GM21529 (cell line): ENCODE results near the gene RASSF3.
"Not testable (repeated sequence)": the region's sequence is repeated elsewhere in the genome, so short reads cannot be mapped to it uniquely, and the experiment has no call there.

Experiments used
- ATAC-seq: cut with Tn5 transposase; IDR thresholded peaks from one replicate; pipeline ENCODE4 v1.9.1; 2021; ENCODE audit not compliant: unreplicated experiment

The RASSF3 gene, protein sequence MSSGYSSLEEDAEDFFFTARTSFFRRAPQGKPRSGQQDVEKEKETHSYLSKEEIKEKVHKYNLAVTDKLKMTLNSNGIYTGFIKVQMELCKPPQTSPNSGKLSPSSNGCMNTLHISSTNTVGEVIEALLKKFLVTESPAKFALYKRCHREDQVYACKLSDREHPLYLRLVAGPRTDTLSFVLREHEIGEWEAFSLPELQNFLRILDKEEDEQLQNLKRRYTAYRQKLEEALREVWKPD

DNA sequence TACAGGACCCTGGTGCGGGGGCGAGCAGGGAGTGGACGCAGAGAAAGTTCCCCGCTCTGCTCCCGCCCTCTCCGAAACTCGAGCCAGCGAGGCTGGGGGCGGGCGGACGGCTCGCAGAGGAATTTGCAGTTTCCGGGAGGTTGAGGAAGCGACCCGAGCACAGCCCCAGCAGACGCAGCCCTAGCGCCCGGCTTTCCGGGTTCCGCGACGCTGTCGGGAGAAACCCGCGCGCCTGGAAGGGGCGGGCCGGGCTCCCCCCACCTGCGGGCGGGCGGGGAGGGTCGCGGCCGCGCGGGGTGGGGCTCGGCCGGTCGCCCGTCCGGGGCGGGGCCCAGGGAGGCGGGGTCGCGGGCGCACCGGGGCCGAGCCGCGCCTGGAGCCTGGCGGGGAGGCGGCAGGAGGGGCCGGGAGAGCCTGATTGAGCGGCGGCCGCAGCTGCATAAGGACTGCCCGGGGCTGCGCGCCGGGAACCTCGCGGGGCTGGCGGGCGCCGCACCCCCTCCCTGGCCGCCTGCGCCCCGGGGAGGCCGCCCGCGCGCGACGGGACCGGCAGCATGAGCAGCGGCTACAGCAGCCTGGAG is at the start of gene RASSF3:
Gene RASSF3, plus strand, starts transcription at position 417 of the 581 bp plus-strand sequence. Its CDS starts 138 bp downstream, at position 555.
- peak; percentile 55 for ATAC-seq

DNA sequence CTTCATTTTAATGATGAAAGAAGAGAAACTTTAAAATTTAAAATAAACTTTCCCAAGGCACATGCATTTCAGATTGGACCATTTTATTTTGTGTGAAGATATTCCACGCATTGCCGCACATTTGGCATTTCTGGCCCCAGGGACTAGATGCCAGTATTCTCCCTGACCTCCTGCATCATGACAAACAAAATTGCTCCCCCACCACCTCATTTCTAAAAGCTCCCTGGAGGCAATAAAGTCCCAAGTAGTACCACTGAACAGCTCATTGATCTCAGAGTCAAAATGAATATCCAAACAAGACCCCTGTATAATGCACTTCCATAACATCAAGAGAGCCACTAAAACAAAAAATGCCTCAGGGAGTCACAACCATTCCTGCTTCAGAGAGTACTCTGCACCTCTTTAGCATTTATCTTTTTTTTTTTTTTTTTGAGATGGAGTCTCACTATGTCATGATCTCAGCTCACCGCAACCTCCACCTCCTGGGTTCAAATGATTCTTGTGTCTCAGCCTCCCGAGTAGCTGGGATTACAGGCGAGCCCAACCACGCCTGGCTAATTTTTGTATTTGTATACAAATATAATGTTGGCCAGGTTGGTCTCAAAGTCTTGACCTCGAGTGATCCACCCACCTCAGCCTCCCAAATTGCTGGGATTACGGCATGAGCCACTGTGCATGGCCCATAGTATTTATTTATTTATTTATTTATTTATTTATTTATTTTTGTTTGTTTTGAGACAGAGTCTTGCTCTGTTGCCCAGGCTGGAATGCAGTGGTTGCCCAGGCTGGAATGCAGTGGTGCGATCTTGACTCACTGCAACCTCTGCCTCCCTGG is 48.8 kb upstream of the RASSF3 start:
- no peak for ATAC-seq

DNA sequence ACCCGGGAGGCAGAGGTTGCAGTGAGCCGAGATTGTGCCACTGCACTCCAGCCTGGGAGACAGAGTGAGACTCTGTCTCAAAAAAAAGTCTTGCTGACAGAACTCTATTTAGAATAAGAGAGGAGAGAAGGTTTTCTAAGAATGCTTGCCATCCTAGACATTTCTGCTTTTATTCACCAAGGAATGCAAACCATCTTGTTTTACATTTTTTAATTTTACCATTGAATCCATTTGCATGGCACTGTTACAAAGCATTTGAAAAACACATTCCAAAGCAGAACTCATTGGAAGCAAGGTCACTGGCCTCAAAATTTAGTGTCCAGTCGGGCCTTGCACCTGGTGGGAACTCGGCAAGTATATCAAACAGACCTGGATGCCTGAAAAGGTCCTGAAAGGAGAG is 44.2 kb upstream of the RASSF3 start:
- no peak for ATAC-seq

DNA sequence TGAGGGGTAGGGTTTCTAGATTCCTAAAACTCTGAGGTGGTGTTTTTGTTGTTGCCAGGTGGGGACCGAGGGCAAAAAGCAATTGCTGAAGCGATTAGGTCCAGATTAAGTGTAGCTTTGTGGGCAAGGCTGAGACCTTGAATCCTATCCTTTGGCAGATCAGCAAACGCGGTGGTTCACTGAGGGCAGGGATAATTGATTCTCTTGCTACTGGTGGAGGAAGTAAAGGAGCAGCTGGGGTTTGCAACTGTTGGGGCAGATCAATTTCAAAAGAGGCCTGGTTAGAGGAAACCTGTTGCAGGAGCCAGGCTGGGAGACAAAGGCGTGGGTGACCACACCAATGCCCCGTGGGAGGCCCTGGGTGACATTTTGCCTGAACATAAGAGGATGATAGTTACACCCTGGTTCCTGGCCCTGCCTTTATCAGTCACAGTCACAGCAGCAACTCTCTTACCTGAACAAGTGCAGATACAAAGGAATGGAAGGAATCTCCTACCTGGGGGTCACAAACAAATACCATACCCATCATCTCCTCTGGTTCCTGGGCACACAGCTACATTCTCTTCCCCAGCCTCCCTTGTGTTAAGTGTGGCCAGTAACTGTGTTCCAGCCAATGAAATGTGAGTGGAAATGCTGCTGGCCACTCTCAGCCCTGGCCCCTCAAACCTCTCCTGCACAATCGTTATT is 43.3 kb upstream of the RASSF3 start:
- ATAC-seq, result no peak

DNA sequence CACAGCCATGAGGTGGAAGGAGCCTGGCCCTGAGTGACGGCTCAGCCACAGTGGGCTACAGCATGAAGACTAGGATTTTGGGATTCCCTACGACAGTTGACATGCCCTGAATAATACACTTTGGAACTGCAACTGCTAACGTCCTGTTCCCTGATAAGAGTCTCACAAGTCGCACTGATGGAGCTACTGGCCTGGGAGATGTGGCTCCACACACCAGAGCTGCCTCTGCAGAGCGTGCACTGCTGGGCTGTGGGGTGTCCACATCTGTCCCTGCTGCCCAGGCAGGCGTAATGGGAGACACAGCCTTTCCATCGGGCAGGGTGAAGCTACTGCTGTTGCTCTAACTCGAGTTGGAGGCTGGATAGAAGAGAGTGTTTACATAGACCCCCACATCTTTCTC is 42.7 kb upstream of the RASSF3 start:
- no peak for ATAC-seq

DNA sequence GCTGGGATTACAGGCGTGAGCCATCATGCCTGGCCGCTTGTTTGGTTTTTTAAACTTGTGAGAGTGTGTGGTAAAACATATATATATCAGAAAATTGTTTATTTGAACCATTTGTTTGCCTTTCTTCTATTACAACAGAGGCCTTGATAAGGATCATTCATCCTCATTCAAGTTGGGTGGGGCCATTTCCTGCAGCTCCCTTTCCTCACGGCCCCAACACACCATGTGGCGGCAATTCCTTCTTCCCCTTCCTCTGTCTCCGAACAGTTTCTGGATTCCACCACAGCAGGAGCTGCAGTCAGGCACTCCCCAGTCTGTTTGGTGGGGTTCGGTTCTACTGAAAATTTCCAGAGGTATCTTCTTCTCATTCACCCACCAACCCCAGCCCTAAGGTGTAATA is 42.0 kb upstream of the RASSF3 start:
- ATAC-seq, result no peak

DNA sequence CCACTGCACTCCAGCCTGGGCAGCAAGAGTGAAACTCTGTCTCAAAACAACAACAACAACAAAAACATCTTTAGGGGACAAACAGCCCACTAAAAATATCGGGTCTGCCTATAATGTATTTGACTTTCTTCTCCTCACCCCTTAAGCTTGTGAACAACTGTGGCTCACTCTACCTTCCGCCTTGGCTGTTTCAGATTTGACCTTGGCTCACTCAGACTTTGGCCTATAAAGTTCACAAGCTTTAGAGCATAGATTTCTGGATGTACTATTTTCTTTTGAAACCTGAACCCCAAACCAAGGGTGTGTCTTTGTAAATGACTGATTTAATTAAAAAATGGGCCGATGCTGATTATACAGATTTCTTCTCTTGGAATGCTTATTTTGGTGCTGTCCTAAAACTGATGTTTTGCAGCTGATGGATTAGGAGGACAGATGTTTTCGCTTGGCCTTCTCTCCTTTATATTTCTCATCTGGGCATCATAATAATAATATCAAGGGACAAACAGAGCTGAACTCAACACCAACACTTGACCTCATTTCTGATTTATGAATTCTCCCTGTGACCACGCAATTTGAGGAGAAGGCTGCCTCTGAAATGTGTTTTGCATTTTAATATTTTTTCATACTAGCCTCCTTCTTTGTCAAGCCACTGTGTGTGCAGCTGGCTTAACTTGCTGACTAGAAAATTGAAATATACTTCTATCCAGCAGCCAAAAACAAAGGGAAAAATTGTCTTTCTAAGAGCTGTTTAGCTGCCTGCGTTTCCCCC is 40.2 kb upstream of the RASSF3 start:
- no peak for ATAC-seq

DNA sequence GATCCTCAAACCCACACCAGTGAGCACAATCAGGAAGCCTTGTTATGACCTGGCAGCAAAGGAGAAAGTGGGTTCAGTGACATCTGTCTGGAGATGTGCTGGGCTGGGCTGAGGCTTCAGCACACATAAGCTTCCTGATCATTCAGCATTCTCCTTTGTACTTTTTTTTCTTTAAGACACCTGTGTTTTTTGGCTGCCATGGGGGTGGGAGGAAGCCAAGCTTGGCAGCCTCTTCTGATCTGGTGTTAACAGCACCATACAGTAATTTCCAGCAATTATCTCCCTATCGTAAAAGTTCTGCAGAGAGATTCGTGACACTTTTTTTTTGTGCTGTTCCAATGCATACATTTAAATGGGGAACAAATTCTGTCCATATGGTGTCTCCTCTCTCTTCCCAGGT is 38.9 kb upstream of the RASSF3 start:
- ATAC-seq, result no peak

DNA sequence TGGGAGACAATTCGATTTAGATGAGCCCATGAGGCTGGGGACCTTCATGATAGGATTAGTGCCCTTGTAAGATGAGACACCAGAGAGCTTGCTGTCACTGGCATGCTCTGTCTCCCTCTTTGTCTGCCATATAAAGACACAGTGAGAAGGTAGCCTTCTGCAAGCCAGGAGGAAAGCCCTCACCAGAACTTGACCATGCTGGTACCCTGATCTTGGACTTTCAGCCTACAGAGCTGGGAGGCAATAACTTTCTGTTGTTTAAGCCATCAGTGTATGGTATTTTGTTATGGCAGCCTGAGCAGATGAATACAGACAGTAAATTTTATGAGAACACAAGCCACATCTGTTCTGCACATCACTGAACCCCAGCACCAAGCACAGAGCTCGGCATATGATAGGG is 38.1 kb upstream of the RASSF3 start:
- no peak for ATAC-seq

DNA sequence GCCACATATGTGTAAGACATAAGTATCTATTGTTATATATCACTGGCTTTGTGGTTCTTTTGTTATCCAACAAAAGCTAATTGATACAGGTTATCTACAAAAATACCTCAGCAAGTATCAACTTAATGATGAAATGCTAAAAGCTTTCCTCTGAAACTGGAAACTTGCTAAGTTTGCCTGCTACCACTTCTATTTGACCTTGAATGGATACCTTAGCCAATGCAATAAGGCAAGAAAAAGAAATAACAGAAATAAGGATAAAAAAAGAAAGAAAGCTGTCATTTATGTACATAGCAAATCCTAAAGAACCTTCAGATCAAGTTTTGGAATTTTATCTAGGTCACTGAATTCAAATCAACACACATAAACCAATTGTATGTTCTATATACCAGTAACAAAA is 35.5 kb upstream of the RASSF3 start:
- no peak for ATAC-seq

DNA sequence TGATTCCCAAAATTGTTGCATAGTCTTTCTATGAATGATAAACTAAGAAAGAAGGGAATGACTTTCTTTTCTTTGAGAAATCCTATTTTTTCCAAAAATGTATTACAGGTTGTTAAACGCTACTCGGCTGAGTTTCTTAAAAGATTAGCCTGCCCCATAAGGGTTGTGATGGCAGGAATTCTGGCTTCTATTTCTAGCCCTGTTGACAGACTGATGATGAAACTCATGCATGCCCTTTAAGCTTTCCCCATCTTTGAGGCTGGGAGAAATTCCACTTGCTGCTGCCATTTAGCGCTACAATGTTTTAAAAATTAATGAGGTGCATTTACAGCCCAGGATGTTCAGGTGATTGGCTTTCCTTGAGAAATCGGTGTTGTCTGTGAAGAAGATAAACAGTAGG is 33.2 kb upstream of the RASSF3 start:
- no peak for ATAC-seq

DNA sequence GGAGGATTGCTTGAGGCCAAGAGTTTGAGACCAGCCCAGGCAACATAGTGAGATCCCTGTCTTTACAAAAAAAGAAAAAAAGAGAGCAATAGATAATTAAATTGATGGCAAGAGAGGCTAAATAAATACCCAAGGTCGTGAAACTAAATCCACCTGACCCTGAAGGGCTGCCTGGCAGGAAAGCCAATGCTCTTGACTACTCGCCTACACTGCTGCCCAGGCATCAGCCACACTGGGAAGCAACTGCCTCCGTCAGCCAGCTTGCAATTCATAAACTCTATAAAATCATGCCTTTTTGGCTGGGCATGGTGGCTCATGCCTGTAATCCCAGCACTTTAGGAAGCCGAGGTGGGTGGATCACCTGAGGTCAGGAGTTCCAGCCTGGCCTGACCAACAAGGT is 31.7 kb upstream of the RASSF3 start:
- no peak for ATAC-seq

DNA sequence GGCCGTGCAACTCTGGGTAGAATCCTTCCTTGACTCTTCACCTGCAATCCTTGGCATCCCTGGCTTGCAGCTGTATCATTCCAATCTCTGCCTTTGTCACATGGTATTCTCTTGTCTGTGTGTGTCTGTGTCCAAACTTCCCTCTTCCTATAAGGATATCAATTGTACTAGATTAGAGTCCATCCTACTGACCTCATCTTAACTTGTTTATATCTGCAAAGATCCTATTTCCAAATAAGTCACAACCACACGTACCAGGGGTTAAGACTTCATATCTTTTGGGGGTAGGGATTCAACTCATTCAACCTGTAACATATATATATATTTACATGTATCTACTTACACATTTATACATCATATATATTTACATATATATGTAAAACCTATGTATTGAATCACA is 29.6 kb upstream of the RASSF3 start:
- ATAC-seq, result no peak

DNA sequence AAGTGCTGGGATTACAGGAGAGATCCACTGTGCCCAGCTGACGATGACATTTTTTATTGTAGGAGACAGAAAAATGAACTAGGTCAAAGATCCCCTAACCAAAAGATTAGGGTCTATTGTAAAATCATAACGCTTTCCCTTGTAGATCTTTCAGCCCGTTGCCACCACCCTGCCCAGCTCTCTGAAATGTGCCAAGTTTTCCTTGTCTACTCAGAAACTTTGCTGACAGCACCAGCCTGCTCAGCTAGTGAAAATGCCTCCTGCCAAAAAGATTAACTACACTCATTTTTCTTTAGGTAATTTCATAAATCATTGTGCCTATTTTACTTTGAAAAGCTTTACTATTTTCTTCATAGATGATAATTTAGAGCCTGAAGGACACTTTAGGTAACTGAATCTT is 28.2 kb upstream of the RASSF3 start:
- no peak for ATAC-seq

DNA sequence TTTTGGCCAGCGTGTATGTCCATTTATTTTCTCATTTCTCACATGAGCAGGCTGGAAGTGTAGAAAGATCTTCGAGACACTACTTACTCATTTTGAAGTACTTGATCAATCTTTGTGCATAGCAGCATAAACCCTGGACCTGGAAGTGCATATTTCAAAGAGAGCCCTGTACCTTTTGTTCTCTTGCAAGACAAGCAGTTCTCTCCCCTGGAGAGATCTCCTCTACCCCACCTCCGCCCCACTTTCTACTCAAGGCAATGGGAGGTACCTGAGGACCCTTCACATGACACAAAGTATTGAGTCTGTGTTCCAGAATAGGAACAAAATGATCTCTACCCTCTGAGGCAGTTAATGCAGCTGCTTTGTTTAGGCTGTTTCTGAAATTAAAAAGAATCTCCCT is 27.4 kb upstream of the RASSF3 start:
- no peak for ATAC-seq

DNA sequence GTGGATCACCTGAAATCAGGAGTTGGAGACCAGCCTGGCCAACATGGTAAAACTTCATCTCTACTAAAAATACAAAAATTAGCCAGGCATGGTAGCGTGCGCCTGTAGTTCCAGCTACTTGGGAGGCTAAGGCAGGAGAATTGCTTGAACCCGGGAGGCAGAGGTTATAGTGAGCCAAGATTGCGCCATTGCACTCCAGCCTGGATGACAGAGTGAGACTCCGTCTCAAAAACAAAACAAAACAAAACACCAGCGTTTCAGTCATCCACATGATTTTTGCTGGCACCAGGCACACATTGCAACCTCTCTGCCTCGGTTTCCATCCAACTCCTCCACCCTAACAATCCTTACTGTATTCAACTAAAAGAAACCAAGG is 26.9 kb upstream of the RASSF3 start:
- not testable (repeated sequence) for ATAC-seq

DNA sequence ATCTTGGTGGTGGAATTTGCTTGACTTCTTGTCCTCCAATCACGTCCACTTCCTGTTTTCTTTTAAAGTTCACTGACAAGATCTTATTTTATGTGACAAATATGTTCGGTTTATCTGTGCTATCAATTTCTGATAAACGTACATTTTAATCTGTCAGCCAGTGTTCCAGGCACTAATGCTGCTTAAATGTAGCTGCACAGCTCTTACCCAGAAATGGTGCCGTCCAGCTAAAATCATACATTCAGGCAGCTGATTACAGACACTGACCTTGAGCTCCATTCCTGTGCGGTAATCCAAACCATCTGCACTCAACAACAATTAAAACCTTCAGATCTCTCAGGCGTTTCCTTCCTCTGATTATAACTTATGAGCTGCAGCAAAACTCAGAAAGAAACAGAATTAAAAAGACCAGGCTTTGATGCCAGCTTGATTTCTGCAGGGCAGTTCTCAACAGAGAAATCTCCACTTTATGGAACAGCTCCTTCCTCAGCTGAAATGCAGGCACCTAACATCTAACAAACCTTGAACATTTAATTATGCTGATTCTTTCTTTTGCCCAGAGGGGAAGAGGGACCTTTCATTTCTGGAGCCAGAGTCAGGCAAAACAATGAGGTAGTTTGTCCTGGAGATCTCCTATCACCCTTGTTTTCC is 26.4 kb upstream of the RASSF3 start:
- ATAC-seq, result no peak

DNA sequence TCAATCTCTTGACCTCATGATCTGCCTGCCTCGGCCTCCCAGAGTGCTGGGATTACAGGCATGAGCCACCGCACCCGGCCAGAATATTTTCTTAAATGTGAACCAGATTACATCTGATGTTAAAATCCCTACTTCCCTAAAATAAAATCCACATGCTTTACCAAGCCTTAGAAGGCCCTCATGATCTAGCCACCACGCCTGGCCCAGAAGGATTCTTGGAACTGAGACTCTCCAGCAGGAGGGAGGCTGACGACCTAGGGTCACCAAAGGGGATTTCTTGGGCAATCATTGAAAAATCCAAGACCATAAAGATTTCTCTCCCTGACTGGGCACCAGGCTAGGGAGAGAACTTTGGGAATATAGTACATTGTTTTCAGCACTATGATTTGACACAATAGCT is 25.2 kb upstream of the RASSF3 start:
- ATAC-seq, result no peak

DNA sequence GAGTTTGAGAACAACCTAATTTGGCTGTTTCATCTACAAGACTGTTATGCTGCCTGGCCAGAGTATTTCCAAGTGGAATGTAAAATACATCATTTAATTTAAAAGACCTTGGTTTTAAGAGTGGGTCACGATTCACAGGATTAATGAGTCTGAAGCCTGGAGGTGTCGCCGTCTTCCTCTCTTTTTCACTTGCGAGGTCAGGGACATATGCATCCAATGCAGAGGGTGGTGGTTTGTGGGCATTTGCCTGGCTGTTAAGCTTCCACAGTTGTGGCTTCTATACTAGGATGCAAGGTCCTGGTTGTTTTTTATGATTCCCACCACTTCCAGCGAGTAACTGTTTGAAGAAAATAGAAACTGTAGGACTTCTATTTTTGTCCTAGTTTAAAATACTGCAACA is 22.8 kb upstream of the RASSF3 start:
- ATAC-seq, result no peak

DNA sequence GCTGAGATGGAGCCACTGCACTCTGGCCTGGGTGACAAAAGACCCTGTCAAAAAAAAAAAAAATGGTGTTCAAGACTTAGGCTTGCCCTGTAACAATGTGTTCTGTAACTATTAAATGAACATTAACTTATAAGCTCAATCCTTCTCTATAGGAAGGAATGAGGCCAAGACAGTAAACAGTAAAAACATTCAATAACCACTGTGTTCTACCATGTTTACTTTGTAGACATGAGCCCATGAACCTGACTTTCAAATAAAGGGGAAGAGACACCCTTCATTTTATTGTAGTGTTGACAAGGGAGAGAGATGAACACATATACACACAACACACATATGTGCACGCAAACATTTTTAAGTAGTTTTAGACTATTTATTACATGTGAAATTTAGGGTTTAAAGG is 20.1 kb upstream of the RASSF3 start:
- ATAC-seq, result no peak
